IPS-NIHi7 (cell line): ENCODE results near the gene ZNF653.
A peak's percentile ranks its signal among the peaks of the same experiment; 100 is the strongest.
"Not testable (repeated sequence)": the region's sequence is repeated elsewhere in the genome, so short reads cannot be mapped to it uniquely, and the experiment has no call there.

ENCODE experiments used
- DNase-seq: peaks from one replicate; pipeline ENCODE4 v3.0.0; 2012; ENCODE audit warnings: mixed read lengths; ENCODE audit errors: extremely low spot score

Gene ZNF653

GRCh38 chr19:11456659-11457058, 49.0 kb downstream of the ZNF653 start:
- no peak for DNase-seq

- DNase-seq, result not testable (repeated sequence)
Observed at GRCh38 chr19:11455233-11455554, 50.4 kb downstream of the ZNF653 start.

GRCh38 chr19:11453468-11454341, 51.9 kb downstream of the ZNF653 start:
- peak; percentile 79 for DNase-seq

- no peak for DNase-seq
Observed at GRCh38 chr19:11452620-11453310, 52.9 kb downstream of the ZNF653 start.

GRCh38 chr19:11451871-11452619, 53.6 kb downstream of the ZNF653 start:
- DNase-seq, result no peak

- no peak for DNase-seq
Observed at GRCh38 chr19:11451327-11451870, 54.2 kb downstream of the ZNF653 start.

GRCh38 chr19:11450570-11451326, 54.9 kb downstream of the ZNF653 start:
- no peak for DNase-seq

- no peak for DNase-seq
Observed at GRCh38 chr19:11448923-11449554, 56.6 kb downstream of the ZNF653 start.

- no peak for DNase-seq
Observed at GRCh38 chr19:11448410-11448809, 57.2 kb downstream of the ZNF653 start.

GRCh38 chr19:11447347-11448262, 58.0 kb downstream of the ZNF653 start:
- no peak for DNase-seq

GRCh38 chr19:11446652-11447301, 58.9 kb downstream of the ZNF653 start:
- peak; percentile 93 for DNase-seq

- DNase-seq, result no peak
Observed at GRCh38 chr19:11446271-11446651, 59.4 kb downstream of the ZNF653 start.

GRCh38 chr19:11445141-11445540, 60.5 kb downstream of the ZNF653 start:
- DNase-seq, result no peak

- no peak for DNase-seq
Observed at GRCh38 chr19:11444059-11444458, 61.6 kb downstream of the ZNF653 start.

- no peak for DNase-seq
Observed at GRCh38 chr19:11437955-11438354, 67.7 kb downstream of the ZNF653 start.

- no peak for DNase-seq
Observed at GRCh38 chr19:11435833-11436313, 69.8 kb downstream of the ZNF653 start.

- DNase-seq, result peak; percentile 98
Observed at GRCh38 chr19:11435057-11435832, 70.4 kb downstream of the ZNF653 start, which contains the start of the genes ODAD3 and PRKCSH. ODAD3 (minus strand) TSS chr19:11435121; CDS start chr19:11435016, 105 bp downstream. PRKCSH (plus strand) TSS chr19:11435635; CDS start chr19:11436118, 483 bp downstream.

GRCh38 chr19:11434703-11435056, 71.0 kb downstream of the ZNF653 start:
- DNase-seq, result no peak
